IMR-90 (cell line): ENCODE measurements around the gene SORL1. TPM values are rescaled to one million over a fixed set of nuclear protein-coding genes. Genes with fewer than 3 reads are reported as not detected.

Experiments
- ATAC-seq: fragments of 200-7000 bp; cut with Tn5 transposase; 2 replicates; pipeline ENCODE4 v1.9.1; 2020; ENCODE audit warnings: low read depth, mild to moderate bottlenecking, moderate library complexity
- BruUV-seq: library from RNA; stranded (reverse); fragments of 400-500 nt; replicated peaks from 2 replicates; lab custom pipeline; 2021; lab: Mats Ljungman, UMichigan
- CTCF ChIA-PET: fragments of 300-600 bp; formaldehyde crosslinking; extraction: SDS; loops from one replicate; lab custom pipeline; 2021; ENCODE audit warnings: antibody characterized with exemption; lab: Yijun Ruan, JAX
- POLR2A ChIA-PET: fragments of 300-600 bp; sonication (Branson Sonifier 250); formaldehyde crosslinking; loops from one replicate; lab custom pipeline; 2022; ENCODE audit warnings: antibody characterized with exemption; ENCODE audit not compliant: unreplicated experiment; lab: Charles Lee
- DNase-seq: peaks from one replicate; pipeline ENCODE4 v3.0.0; 2013
- H2AFZ ChIP-seq: replicated peaks from 2 replicates; pipeline ENCODE3; 2013; ENCODE audit warnings: low read length, mild to moderate bottlenecking; ENCODE audit not compliant: poor library complexity
- H2AK5ac ChIP-seq: 2 replicates; pipeline ENCODE4 v1.6.1; 2013; ENCODE audit warnings: low read depth, low read length, inconsistent platforms
- H2AK9ac ChIP-seq: replicated peaks from 2 replicates; pipeline ENCODE3; 2013; ENCODE audit warnings: mild to moderate bottlenecking, low read depth, low read length, moderate library complexity; ENCODE audit not compliant: poor library complexity
- H2BK120ac ChIP-seq: 2 replicates; pipeline ENCODE4 v1.6.1; 2013; ENCODE audit warnings: low read depth, low read length, inconsistent platforms
- H2BK15ac ChIP-seq: 3 replicates; pipeline ENCODE4 v1.6.1; 2013; ENCODE audit warnings: low read depth, low read length, inconsistent platforms
- H2BK20ac ChIP-seq: 2 replicates; pipeline ENCODE4 v1.6.1; 2013; ENCODE audit warnings: low read depth, mild to moderate bottlenecking, inconsistent platforms, low read length, moderate library complexity
- H2BK5ac ChIP-seq: 2 replicates; pipeline ENCODE4 v1.6.1; 2013; ENCODE audit warnings: mild to moderate bottlenecking, low read depth, low read length, inconsistent platforms; ENCODE audit not compliant: poor library complexity, severe bottlenecking
- H3K14ac ChIP-seq: replicated peaks from 2 replicates; pipeline ENCODE4 v1.6.1; 2013; ENCODE audit warnings: low read depth, low read length, inconsistent platforms
- H3K18ac ChIP-seq: 2 replicates; pipeline ENCODE4 v1.6.1; 2013; ENCODE audit warnings: low read depth, low read length, control low read depth
- H3K23ac ChIP-seq: 2 replicates; pipeline ENCODE4 v1.6.1; 2013; ENCODE audit warnings: low read depth, low read length, inconsistent platforms
- H3K27ac ChIP-seq: 2 replicates; pipeline ENCODE4 v1.5.1; 2013; ENCODE audit warnings: mild to moderate bottlenecking, control low read depth, low read length; ENCODE audit not compliant: insufficient read depth
- H3K27me3 ChIP-seq: 2 replicates; pipeline ENCODE4 v1.6.1; 2013; ENCODE audit warnings: low read length; ENCODE audit not compliant: control insufficient read depth, insufficient read depth
- H3K36me3 ChIP-seq: 2 replicates; pipeline ENCODE4 v1.6.1; 2013; ENCODE audit warnings: low read length, mixed read lengths; ENCODE audit not compliant: control insufficient read depth, insufficient read depth
- H3K4ac ChIP-seq: 2 replicates; pipeline ENCODE4 v1.6.1; 2013; ENCODE audit warnings: low read depth, low read length, inconsistent platforms
- H3K4me1 ChIP-seq: 2 replicates; pipeline ENCODE4 v1.6.1; 2013; ENCODE audit warnings: low read length, mixed read lengths; ENCODE audit not compliant: control insufficient read depth, insufficient read depth
- H3K4me2 ChIP-seq: 2 replicates; pipeline ENCODE4 v1.6.1; 2013; ENCODE audit warnings: low read depth, mild to moderate bottlenecking, control low read depth, low read length, moderate library complexity
- H3K4me3 ChIP-seq: 2 replicates; pipeline ENCODE4 v1.5.1; 2013; ENCODE audit warnings: low read depth, mild to moderate bottlenecking, control low read depth, low read length, moderate library complexity; ENCODE audit not compliant: insufficient read depth
- H3K56ac ChIP-seq: 2 replicates; pipeline ENCODE4 v1.6.1; 2013; ENCODE audit warnings: low read length, inconsistent platforms; ENCODE audit not compliant: insufficient read depth; ENCODE audit errors: extremely low read depth
- H3K79me1 ChIP-seq, 2 experiments: 2 replicates each; pipeline ENCODE4 v1.6.1; 2013; ENCODE audit warnings: low read length in 2 of 2, inconsistent platforms in 1 of 2, low read depth in 1 of 2
- H3K9ac ChIP-seq: 2 replicates; pipeline ENCODE4 v1.6.1; 2013; ENCODE audit warnings: low read depth, low read length, control low read depth
- H3K9me1 ChIP-seq: 2 replicates; pipeline ENCODE4 v1.6.1; 2013; ENCODE audit warnings: low read length, inconsistent platforms; ENCODE audit not compliant: insufficient read depth
- H3K9me3 ChIP-seq: 2 replicates; pipeline ENCODE4 v1.6.1; 2013; ENCODE audit warnings: low read length; ENCODE audit not compliant: control insufficient read depth, insufficient read depth
- H4K20me1 ChIP-seq: 2 replicates; pipeline ENCODE4 v1.6.1; 2013; ENCODE audit warnings: low read length, inconsistent platforms; ENCODE audit not compliant: insufficient read depth
- H4K5ac ChIP-seq: 2 replicates; pipeline ENCODE4 v1.6.1; 2013; ENCODE audit warnings: mild to moderate bottlenecking, low read depth, low read length, control low read depth
- H4K8ac ChIP-seq, 2 experiments: 2 replicates each; pipeline ENCODE4 v1.6.1; 2013; ENCODE audit warnings: low read depth in 2 of 2, low read length in 2 of 2, control low read depth in 1 of 2, inconsistent platforms in 1 of 2
- H4K91ac ChIP-seq: 2 replicates; pipeline ENCODE4 v1.6.1; 2013; ENCODE audit warnings: low read depth, low read length, inconsistent platforms; ENCODE audit not compliant: insufficient read depth
- BHLHE40 ChIP-seq: fragments of 150-350 bp; IDR thresholded peaks from 2 replicates; pipeline ENCODE4 v1.6.1; 2016; ENCODE audit warnings: mild to moderate bottlenecking, low read depth, low read length
- FOS ChIP-seq: fragments of 150-350 bp; IDR thresholded peaks from 2 replicates; pipeline ENCODE4 v1.6.1; 2016; ENCODE audit warnings: low read depth, low read length
- MXI1 ChIP-seq: IDR thresholded peaks from 2 replicates; pipeline ENCODE4 v1.6.1; 2012; ENCODE audit warnings: low read depth, mild to moderate bottlenecking, low read length, moderate library complexity, borderline replicate concordance
- RFX5 ChIP-seq: IDR thresholded peaks from 2 replicates; pipeline ENCODE4 v1.8.0; 2012; ENCODE audit warnings: low read depth, mild to moderate bottlenecking, low read length, moderate library complexity
- WGBS, 2 experiments: methylation state at CpG; one replicate each; pipeline versions ENCODE4 v1.1.5 to v1.1.7; 2013; ENCODE audit warnings: missing lambda C conversion rate in 2 of 2; ENCODE audit not compliant: insufficient read length in 1 of 2; ENCODE audit errors: extremely low coverage in 2 of 2; 5-methylcytosine and 5-hydroxymethylcytosine counted together
- dilution Hi-C: fragments of 300-500 bp; cut with HindIII; formaldehyde crosslinking; loops from one replicate; pipeline ENCODE4 v1.14.3; 2018; ENCODE audit warnings: low sequenced_read_pairs; ENCODE audit not compliant: unreplicated experiment
- in situ Hi-C: fragments of 300-500 bp; cut with MboI; formaldehyde crosslinking; loops from 3 replicates; pipeline ENCODE4 v1.14.3; 2019; ENCODE audit warnings: low sequenced_read_pairs, inconsistent platforms, mixed read lengths
- intact Hi-C: fragments of 100-400 bp; cut with micrococcal nuclease; formaldehyde crosslinking; loops from 2 replicates; pipeline ENCODE4 v1.10.0; 2022
- polyA plus RNA-seq, 3 experiments: library from polyadenylated mRNA; depleted of rRNA; stranded (reverse); fragments of >200 nt; gene quantifications; 2 replicates each; pipeline ENCODE4 v1.2.3, GENCODE V29; 2012; ENCODE audit warnings: low replicate concordance in 1 of 3
- total RNA-seq: library from RNA; depleted of rRNA; stranded (reverse); fragments of >200 nt; gene quantifications from 2 replicates; pipeline ENCODE4 v1.2.3, GENCODE V29; 2012

SORL1 gene
- total and polyA plus RNA-seq, 2 of the 4 experiments (the other 2 are of a cell fraction) = 1.0 to 2.0 TPM

DNA sequence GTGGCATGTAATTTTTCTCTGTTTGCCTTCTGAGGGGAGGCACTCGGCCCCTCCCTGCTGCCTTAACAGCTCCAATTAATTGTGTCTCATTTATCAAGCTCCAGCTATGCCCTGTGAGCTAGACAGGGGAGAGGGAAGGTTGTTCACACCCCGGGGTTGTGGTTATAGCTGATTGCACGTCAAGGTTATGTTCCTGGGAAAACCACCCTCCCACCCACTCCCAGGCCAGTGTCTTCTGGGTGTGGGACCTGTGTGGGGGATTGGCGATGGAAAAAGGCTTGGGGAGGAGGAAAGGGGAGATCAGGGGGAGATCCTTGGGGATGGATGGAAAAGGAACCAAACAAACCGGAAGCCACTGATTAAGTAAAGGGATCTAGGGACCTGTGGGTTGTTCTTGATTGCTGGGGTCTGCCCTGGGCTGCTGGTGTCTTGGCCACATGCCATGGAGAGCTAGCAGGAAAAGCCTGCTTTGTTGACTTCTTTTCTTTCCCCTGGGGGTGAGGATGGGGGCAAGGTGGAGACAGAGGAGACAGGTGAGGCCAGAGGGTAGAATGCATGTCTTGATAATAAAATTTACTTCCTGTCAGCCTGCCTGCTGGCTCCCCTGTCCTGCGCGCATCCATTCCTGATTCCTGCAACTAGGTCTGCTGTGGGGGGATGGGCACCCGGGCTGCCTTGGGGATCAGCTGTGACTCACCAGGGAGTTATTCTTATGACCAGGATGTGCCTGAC, 14.1 kb downstream of the SORL1 start:
- H3K14ac ChIP-seq = peak overlapping the region; percentile 51
- H3K56ac ChIP-seq = peak overlapping the region; percentile 44; the same call in 1 of the 2 replicates
- peaks cover 0 to 7% of the 10 kb centered on the region in 2 experiments; a peak in 2 of 4 replicates for H3K79me1 ChIP-seq
- ChIA-PET POLR2A (interaction anchor here (0.7 kb wide), 2 partner anchors 12 to 606 kb away, joined by 8 to 18 read pairs; no protein-coding TSS in a partner anchor), CTCF (no interaction called here)
- no peak overlapping the region; the same call in 1 of the 2 replicates for H3K4me2 ChIP-seq
- peak; percentile 83 for ATAC-seq
- dilution Hi-C loops = no loop called here
- H3K36me3 ChIP-seq = no peaks in the 10 kb centered on the region
- in situ Hi-C loops = loop anchor here (25.0 kb wide), 1 partner anchor 646 kb away; the partner anchor contains the start of gene BLID
- H3K18ac ChIP-seq = peak overlapping the region; percentile 14; the same call in 1 of the 2 replicates
- peaks cover 4% of the 10 kb centered on the region; the same call in 1 of the 2 replicates for H4K20me1 ChIP-seq
- peak overlapping the region; percentile 91 for H2BK120ac ChIP-seq
- no peak overlapping the region for H3K9ac ChIP-seq
- no peaks in the 10 kb centered on the region for H3K27me3 ChIP-seq
- peak overlapping the region; percentile 85; the same call in 2 of the 3 replicates for H2BK15ac ChIP-seq
- BruUV-seq = no TSS peak
- H3K23ac ChIP-seq = no peak overlapping the region
- intact Hi-C loops = loop anchor here (10.0 kb wide), 1 partner anchor 739 kb away; no protein-coding TSS in a partner anchor
- H4K8ac ChIP-seq = peak overlapping the region; percentile 48 to 89; a peak in 3 of 4 replicates
- peaks cover 17% of the 10 kb centered on the region for H3K4me1 ChIP-seq
- peak overlapping the region; percentile 10; the same call in 1 of the 2 replicates for H4K5ac ChIP-seq
- peak overlapping the region; percentile 11 for H2BK5ac ChIP-seq
- peak overlapping the region; percentile 78 for H2AFZ ChIP-seq
- peak; percentile 92 for TF ChIP-seq FOS
- 0 out of 2 replicates have a peak, but pooled peaks have one; percentile 43 for TF ChIP-seq BHLHE40
- TF ChIP-seq RFX5 = no peak
- no peak for TF ChIP-seq MXI1
- H3K27ac ChIP-seq = peak overlapping the region; percentile 28
- H2AK9ac ChIP-seq = peak overlapping the region; percentile 89
- H4K91ac ChIP-seq = peak overlapping the region; percentile 71
- H3K4me3 ChIP-seq = no peak overlapping the region
- WGBS, 2 experiments = 27% methylated on average over 3 of the region's 8 CpGs; no CpG with 5 or more reads in 1 of the 2 experiments
- peak overlapping the region; percentile 91 for H3K4ac ChIP-seq
- no peaks in the 10 kb centered on the region for H3K9me3 ChIP-seq
- peaks cover 14% of the 10 kb centered on the region; the same call in 1 of the 2 replicates for H3K9me1 ChIP-seq
- peak overlapping the region; percentile 93 for H2BK20ac ChIP-seq
- H2AK5ac ChIP-seq = peak overlapping the region; percentile 74
- peak; percentile 95 for DNase-seq
